Gastrocnemius medialis (tissue), 4 donors: Measurements from ENCODE around the gene RIPK3.

Experiments used
- POLR2A ChIP-seq, 2 donors: fragments of 450-650 bp; IDR thresholded peaks; one replicate each; pipeline ENCODE4 v1.6.1; 2017; ENCODE audit warnings: antibody characterized with exemption in 2 of 2, mild to moderate bottlenecking in 2 of 2, moderate library complexity in 2 of 2
- TF ChIP-seq, protein P1 (sequence below), 5 experiments: fragments of 450-650 bp in 3 of 5; fragments of 200-600 bp in 2 of 5; sonication (generic) in 2 of 5; IDR thresholded peaks in 4 of 5; conservative IDR thresholded peaks in 1 of 5; 1 replicate in 4 of 5; 2 replicates in 1 of 5; pipeline ENCODE4 v1.5.1; 2016 to 2019; ENCODE audit warnings: antibody characterized with exemption in 5 of 5, mild to moderate bottlenecking in 3 of 5, moderate library complexity in 3 of 5

DNA sequence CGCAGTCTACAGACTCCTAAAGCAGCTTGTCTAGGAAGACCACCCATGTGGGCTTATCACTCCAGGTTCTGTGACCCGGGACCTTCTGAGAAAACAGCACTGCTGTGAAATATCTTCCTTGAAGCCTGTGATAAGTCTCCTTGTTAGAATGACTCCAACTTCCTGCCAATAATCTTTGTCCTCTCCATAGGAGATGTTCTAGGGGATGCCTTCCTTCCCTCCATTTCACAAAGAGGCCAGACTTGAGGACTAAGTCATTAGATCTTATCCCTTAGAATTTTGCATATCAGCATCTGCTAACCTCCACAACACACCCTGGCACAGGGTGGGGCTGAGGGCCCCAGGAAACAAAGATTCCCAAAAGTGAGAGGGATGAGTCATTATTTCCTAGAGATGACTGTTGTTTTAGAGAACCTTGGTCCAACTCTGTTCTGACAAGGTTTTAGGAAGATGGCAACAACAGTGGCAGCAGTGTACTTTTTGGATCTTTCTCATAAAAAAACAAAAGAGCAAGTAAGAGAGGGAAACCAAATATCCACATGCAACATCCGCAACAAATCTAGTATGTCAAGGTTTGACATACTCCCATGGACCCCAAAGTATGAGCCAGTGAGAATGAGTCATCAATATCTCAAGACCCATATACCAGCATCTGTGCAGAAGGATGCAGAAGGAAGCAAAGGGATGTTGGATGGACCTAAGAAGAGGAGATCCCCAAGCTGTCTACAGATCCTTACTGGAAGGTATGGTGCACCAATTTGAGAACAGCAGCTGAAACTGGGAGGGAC lies 22.5 kb downstream of the RIPK3 start:
- TF ChIP-seq, protein P1, sequence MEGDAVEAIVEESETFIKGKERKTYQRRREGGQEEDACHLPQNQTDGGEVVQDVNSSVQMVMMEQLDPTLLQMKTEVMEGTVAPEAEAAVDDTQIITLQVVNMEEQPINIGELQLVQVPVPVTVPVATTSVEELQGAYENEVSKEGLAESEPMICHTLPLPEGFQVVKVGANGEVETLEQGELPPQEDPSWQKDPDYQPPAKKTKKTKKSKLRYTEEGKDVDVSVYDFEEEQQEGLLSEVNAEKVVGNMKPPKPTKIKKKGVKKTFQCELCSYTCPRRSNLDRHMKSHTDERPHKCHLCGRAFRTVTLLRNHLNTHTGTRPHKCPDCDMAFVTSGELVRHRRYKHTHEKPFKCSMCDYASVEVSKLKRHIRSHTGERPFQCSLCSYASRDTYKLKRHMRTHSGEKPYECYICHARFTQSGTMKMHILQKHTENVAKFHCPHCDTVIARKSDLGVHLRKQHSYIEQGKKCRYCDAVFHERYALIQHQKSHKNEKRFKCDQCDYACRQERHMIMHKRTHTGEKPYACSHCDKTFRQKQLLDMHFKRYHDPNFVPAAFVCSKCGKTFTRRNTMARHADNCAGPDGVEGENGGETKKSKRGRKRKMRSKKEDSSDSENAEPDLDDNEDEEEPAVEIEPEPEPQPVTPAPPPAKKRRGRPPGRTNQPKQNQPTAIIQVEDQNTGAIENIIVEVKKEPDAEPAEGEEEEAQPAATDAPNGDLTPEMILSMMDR (IDR thresholded peaks at IDR 0.05 in 4 of 5, conservative IDR thresholded peaks at IDR 0.05 in 1 of 5), result no peak
- no peak for TF ChIP-seq POLR2A (IDR thresholded peaks at IDR 0.05)
